ENCODE data around the gene SMPD4. TPM values are rescaled to one million over a fixed set of nuclear protein-coding genes. Genes with fewer than 3 reads are reported as not detected.
A peak's percentile ranks its signal among the peaks of the same experiment; 100 is the strongest.
"Not testable (repeated sequence)": the region's sequence is repeated elsewhere in the genome, so short reads cannot be mapped to it uniquely, and the experiment has no call there.

The SMPD4 gene
- total RNA-seq, 1 experiment from 2014 or later, result 32.5 TPM

- Histone ChIP-seq H3K36me3 (ENCODE audit: insufficient read depth, low read length) (no peaks in the 10 kb centered on the region), H3K9me2 (replicated peaks; ENCODE audit: insufficient read depth, low read length) (no peaks in the 10 kb centered on the region), H3K9ac (ENCODE audit: low read length) (no peak overlapping the region), H3K4me1 (ENCODE audit: low read length) (peaks cover 31% of the 10 kb centered on the region), H3K27me3 (ENCODE audit: low read length) (no peaks in the 10 kb centered on the region), H2AFZ (ENCODE audit: low read length) (no peak overlapping the region), H3K9me3 (ENCODE audit: low read length) (no peaks in the 10 kb centered on the region), H4K20me1 (ENCODE audit: insufficient read depth, low read depth, low read length) (no peaks in the 10 kb centered on the region), H3K4me2 (ENCODE audit: low read depth, low read length, poor library complexity, severe bottlenecking) (no peak overlapping the region), H3K4me3 (ENCODE audit: low read length) (no peak overlapping the region), H3K79me2 (ENCODE audit: low read length) (no peaks in the 10 kb centered on the region), H3K27ac (ENCODE audit: low read length) (no peak overlapping the region)
- no peak for DNase-seq
Measured at GRCh38 chr2:130152816-130153595, 28.4 kb downstream of the SMPD4 start.

- H3K9me2 ChIP-seq (replicated peaks; ENCODE audit: insufficient read depth, low read length); H4K20me1 ChIP-seq (ENCODE audit: insufficient read depth, low read depth, low read length); H3K79me2 ChIP-seq (ENCODE audit: low read length); H3K9me3 ChIP-seq (ENCODE audit: low read length); H3K27me3 ChIP-seq (ENCODE audit: low read length); H3K9ac ChIP-seq (ENCODE audit: low read length); H2AFZ ChIP-seq (ENCODE audit: low read length); H3K27ac ChIP-seq (ENCODE audit: low read length); H3K4me3 ChIP-seq (ENCODE audit: low read length); H3K36me3 ChIP-seq (ENCODE audit: insufficient read depth, low read length); DNase-seq; H3K4me2 ChIP-seq (ENCODE audit: low read depth, low read length, poor library complexity, severe bottlenecking): not testable (repeated sequence)
- peaks cover 27% of the 10 kb centered on the region for H3K4me1 ChIP-seq (ENCODE audit: low read length)
Measured at GRCh38 chr2:130152136-130152815, 29.1 kb downstream of the SMPD4 start.

DNA sequence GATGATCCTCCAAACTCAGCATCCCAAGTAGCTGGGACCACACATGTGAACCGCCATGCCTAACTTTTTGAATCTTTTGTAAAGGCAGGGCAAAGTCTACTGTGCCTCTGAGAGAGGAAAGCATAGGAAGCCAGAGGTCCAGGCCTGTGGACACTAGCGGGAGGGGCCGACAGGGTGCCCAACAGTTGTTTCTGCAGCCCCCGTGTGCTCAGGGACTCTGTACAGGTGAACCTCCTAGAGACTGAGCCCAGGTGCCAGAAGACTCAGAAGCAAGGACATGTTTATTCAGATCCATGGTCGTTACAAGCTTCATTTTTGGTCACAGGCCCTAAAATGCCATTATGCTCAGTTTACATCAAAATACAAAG is 30.3 kb downstream of the SMPD4 start:
- not testable (repeated sequence) for H3K9me3 ChIP-seq (ENCODE audit: low read length); DNase-seq; H3K4me3 ChIP-seq (ENCODE audit: low read length); H4K20me1 ChIP-seq (ENCODE audit: insufficient read depth, low read depth, low read length); H3K9ac ChIP-seq (ENCODE audit: low read length); H2AFZ ChIP-seq (ENCODE audit: low read length); H3K27me3 ChIP-seq (ENCODE audit: low read length); H3K79me2 ChIP-seq (ENCODE audit: low read length); H3K9me2 ChIP-seq (replicated peaks; ENCODE audit: insufficient read depth, low read length); H3K27ac ChIP-seq (ENCODE audit: low read length); H3K4me2 ChIP-seq (ENCODE audit: low read depth, low read length, poor library complexity, severe bottlenecking); H3K36me3 ChIP-seq (ENCODE audit: insufficient read depth, low read length)
- H3K4me1 ChIP-seq (ENCODE audit: low read length), result peaks cover 17% of the 10 kb centered on the region

DNA sequence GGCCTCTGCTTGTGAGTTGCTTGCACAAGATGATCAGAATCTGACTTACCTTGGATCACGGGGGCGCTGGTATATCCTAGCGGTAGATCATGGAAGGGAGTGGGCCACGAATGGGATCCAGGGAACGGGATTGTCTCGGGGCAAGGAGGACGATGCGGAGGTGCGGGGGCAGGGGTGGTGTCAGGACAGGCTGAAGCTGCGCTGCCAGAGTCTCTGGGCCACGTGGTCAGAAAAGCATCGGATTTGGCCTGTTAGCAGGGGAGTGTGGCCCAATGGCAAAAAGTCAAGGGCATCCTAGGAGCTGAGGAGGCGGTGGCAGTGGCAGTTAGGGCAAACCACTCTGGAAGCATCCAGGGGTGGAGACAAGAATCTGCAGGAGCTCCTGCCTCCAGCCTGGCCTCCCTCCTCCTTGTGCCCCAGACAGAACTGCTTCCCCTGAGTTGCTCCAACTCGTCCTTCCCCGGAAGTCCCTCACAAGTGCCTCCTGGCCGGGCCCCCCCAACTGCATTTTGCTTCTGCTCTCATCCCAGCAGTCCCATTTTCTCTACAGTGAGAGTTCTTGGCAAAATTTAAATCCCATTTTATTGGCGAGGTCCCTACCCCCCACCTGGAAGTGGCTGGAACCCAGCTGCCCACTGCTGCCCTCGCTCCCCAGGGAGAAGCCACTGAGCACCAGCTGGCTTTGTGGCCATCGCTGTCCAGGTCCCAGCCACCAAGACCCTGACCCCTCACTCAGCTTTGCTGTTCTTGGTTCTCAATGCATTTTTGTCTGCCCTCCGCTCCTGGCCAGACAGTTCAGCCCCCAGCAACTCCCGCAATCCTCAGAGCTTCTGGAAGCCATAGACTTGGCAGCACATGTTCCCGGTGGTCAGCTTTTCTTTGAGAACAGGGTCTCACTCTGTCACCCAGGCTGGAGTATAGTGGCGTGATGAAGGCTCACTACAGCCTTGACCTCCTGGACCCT is 30.9 kb downstream of the SMPD4 start:
- Histone ChIP-seq H3K27ac (ENCODE audit: low read length) (no peak overlapping the region), H3K9me3 (ENCODE audit: low read length) (no peaks in the 10 kb centered on the region), H4K20me1 (ENCODE audit: insufficient read depth, low read depth, low read length) (no peaks in the 10 kb centered on the region), H3K9me2 (replicated peaks; ENCODE audit: insufficient read depth, low read length) (no peaks in the 10 kb centered on the region), H3K4me2 (ENCODE audit: low read depth, low read length, poor library complexity, severe bottlenecking) (no peak overlapping the region), H3K4me3 (ENCODE audit: low read length) (no peak overlapping the region), H3K9ac (ENCODE audit: low read length) (no peak overlapping the region), H3K79me2 (ENCODE audit: low read length) (no peaks in the 10 kb centered on the region), H3K4me1 (ENCODE audit: low read length) (peaks cover 17% of the 10 kb centered on the region), H3K27me3 (ENCODE audit: low read length) (no peaks in the 10 kb centered on the region), H2AFZ (ENCODE audit: low read length) (no peak overlapping the region), H3K36me3 (ENCODE audit: insufficient read depth, low read length) (no peaks in the 10 kb centered on the region)
- DNase-seq, result no peak

GRCh38 chr2:130148515-130148914 is 32.9 kb downstream of the SMPD4 start:
- H3K79me2 ChIP-seq (ENCODE audit: low read length); H2AFZ ChIP-seq (ENCODE audit: low read length); H3K4me3 ChIP-seq (ENCODE audit: low read length); H3K27me3 ChIP-seq (ENCODE audit: low read length); H3K9me2 ChIP-seq (replicated peaks; ENCODE audit: insufficient read depth, low read length); H3K4me2 ChIP-seq (ENCODE audit: low read depth, low read length, poor library complexity, severe bottlenecking); H3K9me3 ChIP-seq (ENCODE audit: low read length); H3K9ac ChIP-seq (ENCODE audit: low read length); H3K36me3 ChIP-seq (ENCODE audit: insufficient read depth, low read length); H4K20me1 ChIP-seq (ENCODE audit: insufficient read depth, low read depth, low read length): not testable (repeated sequence)
- peak; percentile 52 for DNase-seq
- H3K27ac ChIP-seq (ENCODE audit: low read length), result peak overlapping the region; percentile 45; the same call in 1 of the 2 replicates
- H3K4me1 ChIP-seq (ENCODE audit: low read length), result peaks cover 17% of the 10 kb centered on the region

DNA sequence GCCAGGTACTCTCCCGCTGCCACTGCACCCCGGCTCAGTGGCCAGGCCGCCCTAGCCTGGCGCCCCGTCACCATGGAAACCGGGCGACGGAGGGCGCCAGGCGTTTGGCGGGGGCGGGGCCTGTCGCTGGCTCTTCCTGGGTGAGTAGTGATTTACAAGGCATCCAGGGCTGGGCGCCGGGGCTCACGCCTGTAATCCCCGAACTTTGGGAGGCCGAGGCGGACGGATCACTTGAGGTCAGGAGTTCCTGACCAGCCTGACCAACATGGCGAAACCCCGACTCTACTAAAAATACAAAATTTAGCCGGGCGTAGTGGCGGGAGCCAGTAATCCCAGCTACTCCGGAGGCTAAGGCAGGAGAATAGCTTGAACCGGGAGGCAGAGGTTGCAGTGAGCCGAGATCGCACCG is 36.4 kb downstream of the SMPD4 start, which contains the start of gene CCDC74B:
Gene CCDC74B, minus strand, starts transcription at position 107 of the 409 bp plus-strand sequence. CDS start 116 bp downstream, outside the sequence.
- Histone ChIP-seq H3K4me2 (ENCODE audit: low read depth, low read length, poor library complexity, severe bottlenecking) (peak within 1 kb of the TSS; percentile 77), H3K9ac (ENCODE audit: low read length) (peak within 1 kb of the TSS; percentile 66), H3K4me3 (ENCODE audit: low read length) (peak within 1 kb of the TSS; percentile 61; the same call in 1 of the 2 replicates), H3K4me1 (ENCODE audit: low read length) (peaks cover 17% of the 10 kb centered on the region)
- H3K27ac ChIP-seq (ENCODE audit: low read length); H3K36me3 ChIP-seq (ENCODE audit: insufficient read depth, low read length); H3K9me3 ChIP-seq (ENCODE audit: low read length); H3K27me3 ChIP-seq (ENCODE audit: low read length); H4K20me1 ChIP-seq (ENCODE audit: insufficient read depth, low read depth, low read length); H2AFZ ChIP-seq (ENCODE audit: low read length); H3K79me2 ChIP-seq (ENCODE audit: low read length); H3K9me2 ChIP-seq (replicated peaks; ENCODE audit: insufficient read depth, low read length): not testable (repeated sequence)
- peak; percentile 87 for DNase-seq

DNA sequence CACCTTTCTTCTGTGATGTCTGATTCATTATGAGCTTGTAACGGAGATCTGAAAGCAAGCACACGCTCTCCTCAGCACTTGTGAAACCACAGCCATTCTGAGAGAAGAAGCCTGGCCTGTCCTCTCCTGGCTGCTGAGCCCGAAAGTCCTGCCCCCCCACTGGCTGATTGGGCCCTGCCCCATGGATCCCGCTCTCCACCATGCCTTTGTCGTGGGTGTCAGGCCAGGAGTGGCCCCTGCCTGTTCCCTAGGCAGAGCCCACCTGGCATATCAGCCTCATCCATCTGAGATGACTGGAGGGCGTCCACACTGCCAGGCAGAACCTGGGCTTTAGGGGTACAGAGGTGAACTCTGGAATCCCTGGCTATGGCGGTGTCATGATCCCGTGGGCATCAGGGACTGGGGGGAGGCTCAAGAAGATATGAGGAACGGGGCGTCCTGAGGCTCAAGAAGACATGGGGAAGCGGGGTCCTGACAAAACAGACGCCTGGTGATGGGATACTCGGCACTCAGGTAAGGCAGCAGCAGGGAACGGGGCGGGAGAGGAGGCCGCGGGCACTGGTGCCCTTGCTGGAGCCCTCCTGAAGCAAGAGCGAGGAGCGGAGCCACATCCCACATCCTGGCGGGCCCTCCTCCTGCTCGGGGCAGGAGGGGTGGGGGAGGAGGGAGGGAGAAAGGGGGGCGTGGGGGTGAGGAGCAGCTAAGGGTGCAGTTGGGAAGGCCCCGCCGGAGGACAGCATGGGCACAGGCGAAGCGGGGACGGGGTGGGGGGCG is 37.9 kb downstream of the SMPD4 start:
- not testable (repeated sequence) for H3K9ac ChIP-seq (ENCODE audit: low read length); H3K9me3 ChIP-seq (ENCODE audit: low read length); H4K20me1 ChIP-seq (ENCODE audit: insufficient read depth, low read depth, low read length); H3K9me2 ChIP-seq (replicated peaks; ENCODE audit: insufficient read depth, low read length); DNase-seq; H3K36me3 ChIP-seq (ENCODE audit: insufficient read depth, low read length); H2AFZ ChIP-seq (ENCODE audit: low read length); H3K4me2 ChIP-seq (ENCODE audit: low read depth, low read length, poor library complexity, severe bottlenecking); H3K27me3 ChIP-seq (ENCODE audit: low read length); H3K4me1 ChIP-seq (ENCODE audit: low read length); H3K27ac ChIP-seq (ENCODE audit: low read length); H3K79me2 ChIP-seq (ENCODE audit: low read length)
- H3K4me3 ChIP-seq (ENCODE audit: low read length), result 0 out of 2 replicates have a peak overlapping the region, but pooled peaks have one; percentile 15
